ENCODE data around the gene PITRM1. TPM values are rescaled to one million over a fixed set of nuclear protein-coding genes. Genes with fewer than 3 reads are reported as not detected.

The PITRM1 gene
- total RNA-seq, 2 donors from 2014 or later, result 45.3 to 50.2 TPM

DNA sequence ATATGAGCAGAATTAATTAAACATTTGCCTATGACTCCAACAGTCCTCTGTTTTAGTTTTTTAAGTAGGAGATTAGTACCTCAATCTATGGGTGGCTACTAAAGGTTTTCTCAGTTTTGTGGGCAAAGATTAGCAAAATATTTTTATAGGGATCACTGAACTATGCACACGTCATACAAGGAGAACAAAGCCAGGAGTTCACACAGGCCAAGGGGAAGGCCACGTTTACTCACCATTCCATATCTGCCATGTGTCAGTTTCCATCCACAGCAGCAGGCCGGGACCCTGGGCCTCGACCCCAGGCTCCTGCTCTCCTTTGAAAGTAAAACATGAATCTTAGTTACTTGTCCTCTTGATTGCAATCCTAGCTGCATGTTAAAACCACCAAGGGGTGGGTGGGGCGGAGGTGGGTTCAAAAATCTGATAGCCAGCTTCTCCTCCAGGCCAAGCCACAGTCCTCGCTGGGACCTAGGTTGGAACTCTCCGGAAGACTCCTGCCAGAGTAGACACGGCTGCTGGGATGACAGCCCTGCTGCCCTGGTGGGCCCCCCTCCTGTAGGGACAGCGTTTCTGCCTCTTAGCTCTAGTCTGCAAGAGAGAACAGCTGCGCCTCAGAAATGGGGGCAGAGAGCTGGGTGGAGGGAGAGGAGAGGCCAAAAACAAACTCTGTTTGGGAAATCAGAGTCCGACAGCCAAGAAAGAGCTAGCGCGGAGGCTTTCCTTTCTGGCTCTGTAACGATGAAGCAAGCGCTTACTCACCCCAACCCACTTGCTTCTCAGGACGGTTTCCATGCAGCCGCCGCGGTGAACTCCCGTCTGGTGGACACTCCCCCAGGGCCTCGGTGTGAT is 35.6 kb downstream of the PITRM1 start:
- H3K4me1 ChIP-seq (ENCODE audit: control insufficient read depth, insufficient read depth, low read length), result no peaks in the 10 kb centered on the region
- H3K27me3 ChIP-seq (ENCODE audit: control insufficient read depth, insufficient read depth, low read length, poor library complexity, severe bottlenecking), result no peaks in the 10 kb centered on the region
- H3K36me3 ChIP-seq (ENCODE audit: control insufficient read depth, insufficient read depth, low read length), result peaks cover 79% of the 10 kb centered on the region
- H3K36me3 Mint-ChIP-seq (ENCODE audit: low read depth), result peaks cover 91% of the 10 kb centered on the region
- no peaks in the 10 kb centered on the region for H3K4me1 Mint-ChIP-seq
- H3K4me3 Mint-ChIP-seq, result no peak overlapping the region
- DNase-seq, result no peak
- H3K27ac Mint-ChIP-seq, result no peak overlapping the region
- WGBS, 2 experiments (ENCODE audit: insufficient coverage in 1 of 2, insufficient read length in 1 of 2), result 89 to 91% methylated on average over 19 to 21 of the region's 21 CpGs
- H3K27me3 Mint-ChIP-seq (ENCODE audit: insufficient read depth), result no peaks in the 10 kb centered on the region
- H3K9me3 Mint-ChIP-seq, result no peaks in the 10 kb centered on the region
- no peak overlapping the region for H3K4me3 ChIP-seq (ENCODE audit: low read length)
- H3K9me3 ChIP-seq (ENCODE audit: control insufficient read depth, low read length), result no peaks in the 10 kb centered on the region
- no peak for TF ChIP-seq CTCF (conservative IDR thresholded peaks at IDR 0.05)
- H3K9ac ChIP-seq (ENCODE audit: extremely low read depth, low read length, poor library complexity, severe bottlenecking), result no peak overlapping the region
- H3K27ac ChIP-seq (ENCODE audit: low read depth, low read length), result no peak overlapping the region

DNA sequence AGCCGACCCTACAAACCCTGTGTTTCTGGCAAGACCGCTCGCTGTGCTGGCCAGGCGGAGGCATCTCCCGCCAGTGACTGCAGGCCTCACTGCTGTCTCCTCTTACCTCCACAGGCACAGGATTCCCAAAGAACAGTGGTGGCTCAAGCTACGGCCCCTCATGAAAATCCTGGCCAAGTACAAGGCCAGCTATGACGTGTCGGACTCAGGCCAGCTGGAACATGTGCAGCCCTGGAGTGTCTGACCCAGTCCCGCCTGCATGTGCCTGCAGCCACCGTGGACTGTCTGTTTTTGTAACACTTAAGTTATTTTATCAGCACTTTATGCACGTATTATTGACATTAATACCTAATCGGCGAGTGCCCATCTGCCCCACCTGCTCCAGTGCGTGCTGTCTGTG is 36.2 kb downstream of the PITRM1 start:
- Mint-ChIP-seq H3K27ac (no peak overlapping the region), H3K27me3 (ENCODE audit: insufficient read depth) (no peaks in the 10 kb centered on the region), H3K36me3 (ENCODE audit: low read depth) (peaks cover 86% of the 10 kb centered on the region), H3K9me3 (no peaks in the 10 kb centered on the region), H3K4me3 (no peak overlapping the region), H3K4me1 (no peaks in the 10 kb centered on the region)
- Histone ChIP-seq H3K4me3 (ENCODE audit: low read length) (no peak overlapping the region), H3K27ac (ENCODE audit: low read depth, low read length) (no peak overlapping the region), H3K9me3 (ENCODE audit: control insufficient read depth, low read length) (no peaks in the 10 kb centered on the region), H3K36me3 (ENCODE audit: control insufficient read depth, insufficient read depth, low read length) (peaks cover 76% of the 10 kb centered on the region), H3K4me1 (ENCODE audit: control insufficient read depth, insufficient read depth, low read length) (no peaks in the 10 kb centered on the region), H3K27me3 (ENCODE audit: control insufficient read depth, insufficient read depth, low read length, poor library complexity, severe bottlenecking) (no peaks in the 10 kb centered on the region), H3K9ac (ENCODE audit: extremely low read depth, low read length, poor library complexity, severe bottlenecking) (no peak overlapping the region)
- DNase-seq, result no peak
- TF ChIP-seq CTCF (conservative IDR thresholded peaks at IDR 0.05), result no peak
- WGBS, 2 experiments (ENCODE audit: insufficient coverage in 1 of 2, insufficient read length in 1 of 2), result 74 to 82% methylated on average over 11 to 14 of the region's 14 CpGs

DNA sequence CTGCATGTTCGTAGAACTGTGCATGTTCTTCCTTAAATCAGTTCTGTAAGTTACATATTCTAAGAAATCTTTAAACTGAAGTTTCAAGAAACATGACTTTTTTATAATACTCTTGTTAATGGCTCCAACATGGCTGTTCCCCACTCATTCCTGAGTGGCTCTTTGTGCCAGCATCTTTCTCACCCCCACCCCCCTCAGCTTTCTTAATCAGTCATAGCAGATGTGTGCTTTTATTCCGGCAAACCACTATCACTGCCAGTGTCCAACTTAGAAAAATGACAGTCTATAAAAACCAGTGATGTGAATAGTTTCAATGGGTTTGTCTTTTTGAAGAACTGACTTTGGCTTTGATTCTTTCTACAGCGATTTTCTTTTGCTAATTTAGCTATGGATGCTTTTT is 37.6 kb downstream of the PITRM1 start:
- DNase-seq, result no peak
- H3K4me3 Mint-ChIP-seq, result no peak overlapping the region
- peaks cover 1% of the 10 kb centered on the region for H3K4me1 Mint-ChIP-seq
- Histone ChIP-seq H3K27ac (ENCODE audit: low read depth, low read length) (no peak overlapping the region), H3K4me1 (ENCODE audit: control insufficient read depth, insufficient read depth, low read length) (no peaks in the 10 kb centered on the region), H3K4me3 (ENCODE audit: low read length) (no peak overlapping the region), H3K27me3 (ENCODE audit: control insufficient read depth, insufficient read depth, low read length, poor library complexity, severe bottlenecking) (no peaks in the 10 kb centered on the region), H3K36me3 (ENCODE audit: control insufficient read depth, insufficient read depth, low read length) (peaks cover 66% of the 10 kb centered on the region), H3K9me3 (ENCODE audit: control insufficient read depth, low read length) (no peaks in the 10 kb centered on the region), H3K9ac (ENCODE audit: extremely low read depth, low read length, poor library complexity, severe bottlenecking) (no peak overlapping the region)
- H3K27me3 Mint-ChIP-seq (ENCODE audit: insufficient read depth), result no peaks in the 10 kb centered on the region
- no peak overlapping the region for H3K27ac Mint-ChIP-seq
- TF ChIP-seq CTCF (conservative IDR thresholded peaks at IDR 0.05), result no peak
- no peaks in the 10 kb centered on the region for H3K9me3 Mint-ChIP-seq
- H3K36me3 Mint-ChIP-seq (ENCODE audit: low read depth), result peaks cover 80% of the 10 kb centered on the region
- WGBS, 2 experiments (ENCODE audit: insufficient coverage in 1 of 2, insufficient read length in 1 of 2), result 91 to 100% methylated on average over 2 to 3 of the region's 3 CpGs
